Heart right ventricle (tissue), 16 donors: ENCODE measurements around the gene FBXO7. TPM values are rescaled to one million over a fixed set of nuclear protein-coding genes. Genes with fewer than 3 reads are reported as not detected.

Source experiments
- ATAC-seq, 8 donors: fragments of 200-7000 bp; cut with Tn5 transposase; one replicate each; pipeline ENCODE4 v1.9.1; 2020; ENCODE audit warnings: mild to moderate bottlenecking in 8 of 8, moderate library complexity in 8 of 8, moderate number of reproducible peaks in 1 of 8
- DNase-seq, 2 donors: peaks; one replicate each; pipeline ENCODE4 v3.0.0-alpha.2; 2020
- H3K27ac ChIP-seq, 10 donors: fragments of 200-600 bp; sonication (generic) in 2 of 10; one replicate each; pipeline versions ENCODE4 v1.5.0 to v1.8.0; 2020 to 2022; ENCODE audit warnings: mild to moderate bottlenecking in 3 of 10
- H3K27me3 ChIP-seq, 7 donors: fragments of 200-600 bp; one replicate each; pipeline ENCODE4 v1.8.0; 2021 to 2022; ENCODE audit warnings: mild to moderate bottlenecking in 2 of 7
- H3K36me3 ChIP-seq, 9 donors: fragments of 200-600 bp; sonication (generic) in 1 of 9; one replicate each; pipeline versions ENCODE4 v1.5.0 to v1.8.0; 2020 to 2022; ENCODE audit warnings: mild to moderate bottlenecking in 2 of 9
- H3K4me1 ChIP-seq, 9 donors: fragments of 200-600 bp; sonication (generic) in 1 of 9; one replicate each; pipeline versions ENCODE4 v1.5.0 to v1.8.0; 2020 to 2022; ENCODE audit warnings: mild to moderate bottlenecking in 4 of 9
- H3K4me3 ChIP-seq, 10 donors: fragments of 200-600 bp; sonication (generic) in 2 of 10; one replicate each; pipeline versions ENCODE4 v1.5.0 to v1.8.0; 2020 to 2022; ENCODE audit warnings: mild to moderate bottlenecking in 7 of 10, moderate library complexity in 2 of 10
- H3K9me3 ChIP-seq, 11 donors: fragments of 200-600 bp in 10 of 11; sonication (generic) in 2 of 11; one replicate each; pipeline versions ENCODE4 v1.5.0 to v1.8.0; 2013 to 2022; ENCODE audit warnings: mild to moderate bottlenecking in 2 of 11, control low read depth in 1 of 11, moderate library complexity in 1 of 11
- WGBS, 2 donors: extraction: QIAGEN DNeasy Blood & Tissue Kit; methylation state at CpG; one replicate each; pipeline ENCODE4 v1.1.7; 2013; ENCODE audit warnings: inconsistent platforms in 1 of 2; 5-methylcytosine and 5-hydroxymethylcytosine counted together
- intact Hi-C, 10 donors: fragments of 100-400 bp; cut with DNase I; formaldehyde crosslinking; loops; one replicate each; pipeline versions ENCODE4 v1.11.1 to v1.14.2; 2022
- polyA plus RNA-seq, 2 donors: library from polyadenylated mRNA; stranded (reverse); fragments of 200-250 nt; gene quantifications; one replicate each; pipeline ENCODE4 v1.2.3, GENCODE V29; 2013
- total RNA-seq, 10 donors: library from RNA; stranded (reverse); fragmentation: NEBNext Ultra II Directional in 3 of 10; extraction: Animal tissue kit (Norgen Biotek cat#: 25700) in 3 of 10; gene quantifications; one replicate each; pipeline versions ENCODE4 v1.2.1 to v1.2.4, GENCODE V29; 2021 to 2023
- TF ChIP-seq, protein P1 (sequence below), 9 donors: fragments of 200-600 bp; sonication (generic) in 2 of 9; IDR thresholded peaks; one replicate each; pipeline versions ENCODE4 v1.5.0 to v1.8.0; 2021 to 2022; ENCODE audit warnings: antibody characterized with exemption in 9 of 9, mild to moderate bottlenecking in 5 of 9, moderate library complexity in 1 of 9
- donor health status: Arrhythmogenic right ventricular cardiomyopathy.
- donor health status: ischemic (EF 13 %, LVEDD 7.1; RV severe dilation, severe dysfunction).
- donor health status: healthy with polysubstance abuse.
- donor health status: DM: no; HTN: yes; CAD: no.
- donor health status: DM: no; HTN: no; CAD: no.
- donor health status: ischemic (EF 25% LVEDD 6.9; RV normal size, moderate dysfunction).
- donor health status: ischemic (EF 25% LVEDD 5.7; RV mildly dilated, moderate dysfunction).
- donor health status: healthy.
- donor health status: DM: yes; HTN: yes; CAD: no.
- donor health status: Ischemic cardiomyopathy.
- donor health status: ischemic (EF 35%, LVEDD 5.7; RV mildly dilated, moderate dysfunction).
- donor health status: nonischemic (EF 11% LVEDD 7.7; RV severe dilation, severe dysfunction).
- donor health status: DM: yes; HTN: yes; CAD: no.
- donor health status: PGD.
- donor health status: ischemic (EF 29% LVEDD 5.4; RV normal size, mild dysfunction).
- donor health status: nonischemic (EF 23%, LVEDD 6.1; RV moderate dilation, normal function).

FBXO7 gene
- total and polyA plus RNA-seq, 12 donors, result 21.1 to 52.2 (median 37.6) TPM

- H3K9me3 ChIP-seq, result no peaks in the 10 kb centered on the region
- H3K4me1 ChIP-seq, result peaks cover 0 to 5% (median 0%) of the 10 kb centered on the region in 9 donors
- no peak overlapping the region for H3K27ac ChIP-seq
- H3K27me3 ChIP-seq, result no peaks in the 10 kb centered on the region
- intact Hi-C loops, result no loop called here
- TF ChIP-seq, protein P1, sequence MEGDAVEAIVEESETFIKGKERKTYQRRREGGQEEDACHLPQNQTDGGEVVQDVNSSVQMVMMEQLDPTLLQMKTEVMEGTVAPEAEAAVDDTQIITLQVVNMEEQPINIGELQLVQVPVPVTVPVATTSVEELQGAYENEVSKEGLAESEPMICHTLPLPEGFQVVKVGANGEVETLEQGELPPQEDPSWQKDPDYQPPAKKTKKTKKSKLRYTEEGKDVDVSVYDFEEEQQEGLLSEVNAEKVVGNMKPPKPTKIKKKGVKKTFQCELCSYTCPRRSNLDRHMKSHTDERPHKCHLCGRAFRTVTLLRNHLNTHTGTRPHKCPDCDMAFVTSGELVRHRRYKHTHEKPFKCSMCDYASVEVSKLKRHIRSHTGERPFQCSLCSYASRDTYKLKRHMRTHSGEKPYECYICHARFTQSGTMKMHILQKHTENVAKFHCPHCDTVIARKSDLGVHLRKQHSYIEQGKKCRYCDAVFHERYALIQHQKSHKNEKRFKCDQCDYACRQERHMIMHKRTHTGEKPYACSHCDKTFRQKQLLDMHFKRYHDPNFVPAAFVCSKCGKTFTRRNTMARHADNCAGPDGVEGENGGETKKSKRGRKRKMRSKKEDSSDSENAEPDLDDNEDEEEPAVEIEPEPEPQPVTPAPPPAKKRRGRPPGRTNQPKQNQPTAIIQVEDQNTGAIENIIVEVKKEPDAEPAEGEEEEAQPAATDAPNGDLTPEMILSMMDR (IDR thresholded peaks at IDR 0.05), result no peak
- no peak overlapping the region for H3K4me3 ChIP-seq
- ATAC-seq, result no peak
- 94 to 99% methylated on average over 2 of the region's 2 CpGs for whole genome bisulfite sequencing, 2 donors
- no peak for DNase-seq
- peaks cover 0 to 100% (median 65%) of the 10 kb centered on the region in 9 donors for H3K36me3 ChIP-seq
These were observed 18.9 kb downstream of the FBXO7 start for GRCh38 chr22:32493551-32493950.

DNA sequence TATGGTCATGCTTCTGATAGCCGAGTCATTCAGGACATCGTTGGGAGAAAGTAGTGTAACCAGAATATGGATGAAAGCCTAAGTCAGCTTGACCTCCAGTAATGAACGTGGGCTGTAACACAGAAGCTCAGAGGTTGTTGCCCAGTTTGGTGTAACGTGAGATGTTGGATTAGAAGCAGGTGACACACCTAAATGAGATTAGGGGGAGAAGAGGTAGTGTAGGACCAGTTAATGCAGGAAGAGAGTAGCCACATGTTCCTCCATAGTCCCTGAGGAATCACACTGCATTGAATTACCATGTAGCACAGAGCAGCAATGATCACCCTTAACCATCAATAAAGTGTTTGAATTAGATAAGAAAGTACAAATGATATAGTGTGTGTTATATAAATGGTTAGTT, 20.4 kb downstream of the FBXO7 start:
- Histone ChIP-seq H3K9me3 (no peaks in the 10 kb centered on the region), H3K27ac (no peak overlapping the region), H3K36me3 (peaks cover 0 to 100% (median 66%) of the 10 kb centered on the region in 9 donors), H3K4me3 (no peak overlapping the region), H3K27me3 (no peaks in the 10 kb centered on the region), H3K4me1 (peaks cover 0 to 5% (median 0%) of the 10 kb centered on the region in 9 donors)
- ATAC-seq (no peak), DNase-seq (no peak)
- WGBS, 2 donors, result 93 to 95% methylated on average over 4 of the region's 4 CpGs
- intact Hi-C loops, result no loop called here
- TF ChIP-seq, protein P1 (IDR thresholded peaks at IDR 0.05), result no peak

- Histone ChIP-seq H3K9me3 (no peaks in the 10 kb centered on the region), H3K27me3 (no peaks in the 10 kb centered on the region), H3K4me3 (no peak overlapping the region), H3K27ac (no peak overlapping the region), H3K4me1 (no peaks in the 10 kb centered on the region), H3K36me3 (peaks cover 0 to 57% (median 39%) of the 10 kb centered on the region in 9 donors)
- DNase-seq (no peak), ATAC-seq (no peak)
- intact Hi-C loops, result no loop called here
- TF ChIP-seq, protein P1 (IDR thresholded peaks at IDR 0.05), result no peak
- WGBS, 2 donors, result 73 to 86% methylated on average over 3 of the region's 3 CpGs
These were observed 25.1 kb downstream of the FBXO7 start for GRCh38 chr22:32499666-32500065.

DNA sequence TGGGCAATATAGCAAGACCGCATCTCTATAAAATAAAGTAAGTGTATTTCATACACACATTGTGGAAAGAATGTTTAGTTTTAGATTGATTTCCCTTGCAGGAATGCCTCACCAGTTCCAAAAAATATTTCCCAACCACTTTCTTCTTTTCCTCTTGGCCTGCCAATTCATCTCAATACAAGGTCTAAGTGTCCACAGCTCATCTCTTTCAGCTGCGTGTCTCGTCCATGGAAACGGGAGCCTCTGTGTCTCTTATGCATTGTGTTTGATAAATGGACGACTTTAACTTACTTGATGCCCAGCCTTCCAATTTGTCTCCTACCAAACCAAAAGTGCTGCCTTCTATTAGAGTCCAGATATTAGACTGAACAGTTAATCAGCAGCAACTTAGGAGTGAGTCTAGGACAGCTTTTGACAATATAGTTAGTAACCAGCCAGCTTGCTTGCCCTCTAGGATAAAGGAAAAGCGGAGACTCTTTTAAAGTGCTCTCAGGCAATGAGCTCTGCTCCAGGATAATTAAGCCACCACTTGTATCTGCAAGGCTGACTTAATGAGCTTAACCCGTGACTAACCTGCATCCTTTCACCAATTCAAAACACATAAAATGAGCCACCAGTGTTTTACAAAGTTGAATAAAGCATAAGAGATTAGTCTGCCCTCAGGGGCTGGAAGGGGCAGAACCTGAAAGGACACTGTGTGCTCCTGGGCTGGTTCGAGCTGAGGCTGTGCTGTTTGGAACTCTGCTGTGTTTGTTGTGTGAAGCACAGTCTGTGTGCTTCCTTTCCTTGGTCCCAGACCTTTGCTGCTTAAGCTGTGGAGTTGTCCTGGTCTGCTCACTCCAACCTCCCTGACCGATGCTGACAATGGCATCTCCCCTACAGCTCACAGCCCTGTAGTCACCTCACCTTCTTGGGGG, 27.5 kb downstream of the FBXO7 start:
- intact Hi-C loops, result no loop called here
- H3K9me3 ChIP-seq, result no peaks in the 10 kb centered on the region
- ATAC-seq (no peak), DNase-seq (no peak)
- H3K4me1 ChIP-seq, result no peaks in the 10 kb centered on the region
- no peak overlapping the region for H3K4me3 ChIP-seq
- H3K27ac ChIP-seq, result no peak overlapping the region
- no peaks in the 10 kb centered on the region for H3K27me3 ChIP-seq
- H3K36me3 ChIP-seq, result peaks cover 0 to 32% (median 18%) of the 10 kb centered on the region in 9 donors
- 72 to 79% methylated on average over 9 of the region's 9 CpGs for WGBS, 2 donors
- TF ChIP-seq, protein P1 (IDR thresholded peaks at IDR 0.05), result no peak
